WTC11 (cell line): ENCODE measurements around the gene ATG7.

Experiments used
- ATF2 ChIP-seq: sonication (generic); formaldehyde crosslinking; IDR thresholded peaks from 2 replicates; pipeline ENCODE4 v1.8.1; 2022; ENCODE audit warnings: low read depth, missing genetic modification reagents, borderline replicate concordance
- CREB1 ChIP-seq: sonication (generic); formaldehyde crosslinking; IDR thresholded peaks from 2 replicates; pipeline ENCODE4 v1.8.0; 2023; ENCODE audit warnings: mild to moderate bottlenecking, missing genetic modification reagents
- CTCF ChIP-seq: fragments of 200-600 bp; IDR thresholded peaks from 2 replicates; pipeline ENCODE4 v1.8.0; 2022; ENCODE audit warnings: antibody characterized with exemption
- IRF2 ChIP-seq: sonication (generic); formaldehyde crosslinking; IDR thresholded peaks from 2 replicates; pipeline ENCODE4 v1.8.0; 2022; ENCODE audit warnings: low read depth, missing genetic modification reagents, borderline replicate concordance
- JUN ChIP-seq: sonication (generic); formaldehyde crosslinking; IDR thresholded peaks from 2 replicates; pipeline ENCODE4 v1.8.0; 2023; ENCODE audit warnings: mild to moderate bottlenecking, missing genetic modification reagents
- MAX ChIP-seq: sonication (generic); formaldehyde crosslinking; IDR thresholded peaks from 2 replicates; pipeline ENCODE4 v1.8.0; 2022; ENCODE audit warnings: mild to moderate bottlenecking, missing genetic modification reagents
- NR3C1 ChIP-seq: sonication (generic); formaldehyde crosslinking; conservative IDR thresholded peaks from 2 replicates; pipeline ENCODE4 v1.8.1; 2023; ENCODE audit warnings: low read depth, mild to moderate bottlenecking, missing genetic modification reagents
- TP53 ChIP-seq: sonication (generic); formaldehyde crosslinking; IDR thresholded peaks from 2 replicates; pipeline ENCODE4 v1.8.1; 2023; ENCODE audit warnings: mild to moderate bottlenecking, missing genetic modification reagents
- ZBTB21 ChIP-seq: sonication (generic); formaldehyde crosslinking; IDR thresholded peaks from 2 replicates; pipeline ENCODE4 v1.8.1; 2023; ENCODE audit warnings: mild to moderate bottlenecking, missing genetic modification reagents, borderline replicate concordance
- ZBTB43 ChIP-seq: sonication (generic); formaldehyde crosslinking; IDR thresholded peaks from 2 replicates; pipeline ENCODE4 v1.8.1; 2023; ENCODE audit warnings: mild to moderate bottlenecking, missing genetic modification reagents
- ZNF425 ChIP-seq: fragments of 250-450 bp; sonication (Bioruptor Pico); conservative IDR thresholded peaks from 2 replicates; pipeline ENCODE4 v1.9.0; 2021; ENCODE audit warnings: mild to moderate bottlenecking
- TF ChIP-seq, protein P1 (sequence below): sonication (generic); formaldehyde crosslinking; IDR thresholded peaks from 2 replicates; pipeline ENCODE4 v1.8.1; 2023; ENCODE audit warnings: mild to moderate bottlenecking, missing genetic modification reagents, moderate library complexity

DNA sequence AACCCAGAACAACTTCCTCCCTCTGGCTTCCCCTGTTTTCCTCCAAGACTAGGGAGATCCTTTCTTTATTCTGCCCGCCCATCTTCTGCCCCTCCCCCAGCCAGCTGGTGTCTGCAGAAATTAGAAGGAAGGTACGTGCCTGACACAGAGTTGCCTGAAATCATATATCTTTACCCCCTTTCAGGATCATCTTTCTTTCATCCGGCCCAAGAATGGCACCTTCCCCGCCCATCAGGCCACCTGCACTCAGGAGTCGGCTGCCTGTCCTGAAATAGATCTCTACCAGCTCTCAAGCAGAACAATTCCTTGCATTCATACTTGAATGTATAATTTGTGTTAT is 237.8 kb downstream of the ATG7 start:
- TF ChIP-seq CTCF (no peak), IRF2 (no peak), ZBTB21 (CRISPR knock-in tag) (no peak), JUN (no peak), ATF2 (CRISPR knock-in tag) (no peak), ZNF425 (CRISPR knock-in tag) (no peak), TP53 (CRISPR knock-in tag) (no peak), ZBTB43 (CRISPR knock-in tag) (no peak), NR3C1 (CRISPR knock-in tag) (no peak), MAX (CRISPR knock-in tag) (no peak), CREB1 (CRISPR knock-in tag) (no peak)
- TF ChIP-seq, protein P1, sequence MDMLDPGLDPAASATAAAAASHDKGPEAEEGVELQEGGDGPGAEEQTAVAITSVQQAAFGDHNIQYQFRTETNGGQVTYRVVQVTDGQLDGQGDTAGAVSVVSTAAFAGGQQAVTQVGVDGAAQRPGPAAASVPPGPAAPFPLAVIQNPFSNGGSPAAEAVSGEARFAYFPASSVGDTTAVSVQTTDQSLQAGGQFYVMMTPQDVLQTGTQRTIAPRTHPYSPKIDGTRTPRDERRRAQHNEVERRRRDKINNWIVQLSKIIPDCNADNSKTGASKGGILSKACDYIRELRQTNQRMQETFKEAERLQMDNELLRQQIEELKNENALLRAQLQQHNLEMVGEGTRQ = no peak
